Tongue (tissue), 2 donors: ENCODE data around the gene SLC14A1. TPM values are rescaled to one million over a fixed set of nuclear protein-coding genes. Genes with fewer than 3 reads are reported as not detected.

ENCODE experiments used
- DNase-seq: peaks from one replicate; pipeline ENCODE4 v3.0.0-alpha.2; 2015
- total RNA-seq: library from RNA; depleted of rRNA; stranded (reverse); fragments of >200 nt; gene quantifications from one replicate; pipeline ENCODE4 v1.2.3, GENCODE V29; 2014

SLC14A1 gene
- total RNA-seq, 1 donor from 2014 or later, result 4.0 TPM

GRCh38 chr18:45722899-45723298, 1.1 kb upstream of the SLC14A1 start:
- peak; percentile 68 for DNase-seq

DNA sequence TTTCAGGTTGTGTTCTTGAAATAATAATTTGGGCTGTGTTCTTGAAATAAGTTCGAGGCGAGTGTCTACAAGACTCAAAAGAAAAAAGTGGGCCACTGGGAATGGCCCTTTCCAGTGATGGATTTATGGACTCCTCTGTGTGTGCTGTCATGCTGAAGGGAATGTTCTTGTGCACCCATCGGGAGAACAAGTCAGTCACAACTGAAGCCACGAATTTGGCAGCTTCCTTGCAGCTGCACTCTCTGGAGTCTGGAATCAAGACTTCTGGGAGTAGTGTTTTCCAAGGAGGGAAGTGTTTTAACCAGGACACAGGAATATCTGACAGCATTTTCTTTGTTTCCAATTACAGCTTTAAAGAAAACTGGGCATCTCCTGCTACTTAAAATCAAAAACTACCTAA, 620 bp downstream of the SLC14A1 start:
- DNase-seq, result no peak

- DNase-seq, result no peak
Measured at GRCh38 chr18:45725336-45725735, 1.4 kb downstream of the SLC14A1 start.

GRCh38 chr18:45726603-45727002, 2.6 kb downstream of the SLC14A1 start:
- no peak for DNase-seq

- DNase-seq, result no peak
Measured at GRCh38 chr18:45727068-45727467, 3.1 kb downstream of the SLC14A1 start.

DNA sequence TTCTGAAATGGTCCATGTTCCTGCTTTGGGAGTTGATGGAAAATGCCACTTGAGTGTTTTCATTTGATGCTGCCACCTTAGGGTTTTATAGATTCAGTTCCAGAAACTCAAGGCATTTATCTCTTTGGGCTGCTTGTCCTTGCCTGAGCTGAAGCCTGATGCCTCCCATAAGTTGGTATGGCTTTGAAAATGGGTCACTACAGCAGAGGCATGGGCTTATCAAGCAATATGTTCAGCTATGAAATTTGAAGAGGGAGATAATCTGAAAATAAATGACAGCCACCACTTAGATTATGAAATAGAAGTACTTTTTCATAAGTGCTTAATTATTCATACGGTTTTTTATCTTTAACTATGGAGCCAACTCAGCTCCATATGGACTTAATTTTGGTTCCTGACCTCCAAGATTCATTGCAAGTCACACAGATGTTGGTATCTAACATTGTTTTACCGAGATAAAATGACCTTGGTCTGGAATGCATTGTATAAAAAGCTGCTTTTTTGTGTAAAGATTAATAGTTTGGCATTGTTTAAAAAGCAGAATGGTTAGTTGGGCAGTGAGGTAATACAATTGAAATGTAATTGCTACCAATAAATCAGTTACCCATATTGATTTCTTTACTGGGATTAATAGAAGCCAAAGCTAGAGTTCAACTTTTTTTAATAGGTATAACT, 4.5 kb downstream of the SLC14A1 start:
- DNase-seq, result no peak

GRCh38 chr18:45730832-45731575, 7.0 kb downstream of the SLC14A1 start:
- DNase-seq, result no peak

DNA sequence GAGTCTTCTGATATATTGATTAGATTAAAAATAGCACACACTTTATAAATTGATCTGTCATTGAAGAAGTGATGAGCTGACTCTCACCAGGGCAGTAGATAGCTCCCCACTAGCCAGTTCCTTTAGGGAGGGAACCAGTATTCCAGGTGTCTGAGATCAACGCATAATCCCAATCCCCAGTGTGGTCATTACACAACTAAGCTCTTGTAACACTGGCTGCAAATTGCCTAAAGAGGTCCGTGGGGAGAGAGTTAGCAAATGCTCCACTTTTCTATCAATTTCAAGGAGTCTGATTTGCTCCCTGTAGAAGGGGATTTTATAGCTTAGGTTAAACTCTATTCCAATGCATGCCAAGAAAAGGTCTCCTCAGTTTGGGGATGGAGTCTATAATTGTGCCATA, 7.7 kb downstream of the SLC14A1 start:
- no peak for DNase-seq

- no peak for DNase-seq
Measured at GRCh38 chr18:45733535-45733934, 9.6 kb downstream of the SLC14A1 start.

GRCh38 chr18:45734505-45734904, 10.5 kb downstream of the SLC14A1 start:
- no peak for DNase-seq

GRCh38 chr18:45734944-45735343, 11.0 kb downstream of the SLC14A1 start:
- DNase-seq, result no peak

DNA sequence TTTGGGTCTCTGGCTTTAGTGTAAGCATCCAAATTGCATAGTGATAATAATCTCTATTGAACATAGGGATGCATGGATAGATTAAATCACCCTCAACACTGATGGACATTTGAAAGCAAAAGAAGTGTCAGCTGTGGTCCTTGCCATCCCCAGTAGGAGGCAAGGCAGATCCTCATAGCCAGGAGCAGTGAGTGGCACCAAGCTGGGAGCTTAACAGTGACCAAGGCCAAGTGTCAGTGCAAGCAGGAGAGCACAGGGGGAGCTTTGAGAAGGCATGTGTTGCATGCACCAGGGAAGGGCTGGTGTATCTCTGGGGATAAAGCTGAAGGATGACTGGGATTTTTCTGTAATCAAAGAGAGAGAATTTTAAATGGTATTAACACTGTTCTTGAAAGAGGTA, 14.7 kb downstream of the SLC14A1 start:
- no peak for DNase-seq

DNA sequence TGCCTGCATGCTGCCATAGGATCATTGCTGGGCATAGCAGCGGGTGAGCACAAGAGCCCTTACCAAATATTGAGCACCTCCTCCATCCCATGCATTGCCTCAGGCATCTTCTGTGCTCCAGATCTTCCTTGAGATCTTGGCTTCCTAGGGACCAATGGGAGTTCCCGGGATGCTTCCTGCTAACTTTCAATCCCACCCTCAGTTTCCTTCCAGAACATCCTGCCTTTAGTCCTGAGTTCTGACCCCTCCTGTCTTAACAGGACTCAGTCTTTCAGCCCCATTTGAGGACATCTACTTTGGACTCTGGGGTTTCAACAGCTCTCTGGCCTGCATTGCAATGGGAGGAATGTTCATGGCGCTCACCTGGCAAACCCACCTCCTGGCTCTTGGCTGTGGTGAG, 15.3 kb downstream of the SLC14A1 start:
- no peak for DNase-seq

DNA sequence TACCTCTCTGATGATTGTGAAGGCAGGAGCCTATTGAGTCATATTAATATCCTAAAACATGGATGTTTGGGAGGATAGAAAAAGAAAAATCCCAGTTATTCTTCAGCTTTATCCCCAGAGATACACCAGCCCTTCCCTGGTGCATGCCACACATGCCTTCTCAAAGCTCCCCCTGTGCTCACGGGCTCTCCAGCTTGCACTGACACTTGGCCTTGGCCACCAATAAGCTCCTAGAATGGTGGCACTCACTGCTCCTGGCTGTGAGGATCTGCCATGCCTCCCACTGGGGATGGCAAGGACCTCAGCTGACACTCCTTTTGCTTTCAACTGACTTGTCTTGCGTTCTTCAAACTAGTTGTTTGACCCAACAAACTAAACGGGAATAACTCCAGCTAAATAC, 15.9 kb downstream of the SLC14A1 start:
- no peak for DNase-seq

DNA sequence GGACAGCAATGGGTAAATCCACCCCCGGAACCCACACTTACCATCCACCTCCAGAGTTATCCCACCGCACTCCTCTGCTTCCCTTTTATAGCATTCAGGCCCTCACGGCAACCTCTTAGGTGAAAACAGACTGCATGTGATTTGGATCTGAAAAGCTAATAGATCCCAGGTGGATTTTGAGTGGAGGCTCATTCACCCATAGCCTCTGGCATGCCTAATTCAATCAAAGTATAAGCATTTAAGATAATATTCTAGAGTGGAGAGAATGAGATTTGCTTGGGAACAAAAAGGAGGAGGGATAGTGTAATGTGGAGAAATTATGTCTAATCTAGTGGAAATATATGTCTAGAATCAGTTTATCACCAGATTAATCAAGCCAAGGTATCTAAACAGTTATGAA, 17.1 kb downstream of the SLC14A1 start:
- no peak for DNase-seq

DNA sequence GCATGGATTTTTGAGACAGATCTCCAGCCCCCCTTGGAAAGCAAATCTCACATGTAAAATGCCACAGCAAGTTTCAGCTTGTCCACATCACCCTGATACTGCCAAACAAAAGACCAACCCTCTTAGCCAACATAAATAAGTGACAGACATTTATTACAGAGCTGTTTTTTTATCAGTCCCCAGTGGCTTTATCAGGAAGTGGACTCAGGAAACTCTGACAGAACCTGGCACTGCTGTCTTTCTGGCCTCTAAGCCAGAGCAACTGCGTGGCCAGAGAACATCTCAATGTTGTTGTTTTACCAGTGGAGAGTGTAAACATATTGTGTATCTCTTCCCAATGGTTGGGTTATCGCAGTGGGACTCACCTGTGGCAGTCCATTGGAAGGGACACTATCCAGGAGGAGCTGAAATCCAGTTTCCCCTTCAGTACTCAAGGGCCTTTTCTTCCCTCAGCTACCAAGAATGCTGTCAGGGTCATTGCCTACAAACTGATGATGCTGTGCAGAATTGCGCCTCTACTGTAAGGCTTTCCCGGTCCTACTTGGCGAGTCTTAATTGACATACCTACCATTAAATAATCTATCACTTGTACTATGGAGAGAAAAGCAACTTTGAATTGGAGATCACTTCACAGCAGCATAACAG, 22.0 kb downstream of the SLC14A1 start:
- DNase-seq, result no peak

DNA sequence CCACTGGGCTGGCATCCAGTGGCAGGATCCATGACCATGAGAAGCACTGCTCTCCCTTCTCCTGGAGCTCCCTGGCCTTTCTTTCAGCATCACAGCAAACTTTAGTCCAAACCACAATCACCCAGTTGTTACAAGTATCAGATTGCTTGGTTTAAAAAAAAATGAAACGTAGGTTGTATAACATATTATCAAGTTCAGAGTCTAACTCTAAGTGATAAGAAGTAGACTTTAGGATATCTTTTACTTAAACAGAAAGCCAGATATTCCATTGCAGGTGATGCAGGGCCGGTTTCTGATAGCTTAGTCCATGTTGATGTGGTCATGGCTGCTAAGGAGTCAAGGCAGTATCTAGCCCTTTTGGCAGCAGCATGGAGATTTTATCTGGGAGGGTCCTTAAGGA, 24.5 kb downstream of the SLC14A1 start:
- no peak for DNase-seq

DNA sequence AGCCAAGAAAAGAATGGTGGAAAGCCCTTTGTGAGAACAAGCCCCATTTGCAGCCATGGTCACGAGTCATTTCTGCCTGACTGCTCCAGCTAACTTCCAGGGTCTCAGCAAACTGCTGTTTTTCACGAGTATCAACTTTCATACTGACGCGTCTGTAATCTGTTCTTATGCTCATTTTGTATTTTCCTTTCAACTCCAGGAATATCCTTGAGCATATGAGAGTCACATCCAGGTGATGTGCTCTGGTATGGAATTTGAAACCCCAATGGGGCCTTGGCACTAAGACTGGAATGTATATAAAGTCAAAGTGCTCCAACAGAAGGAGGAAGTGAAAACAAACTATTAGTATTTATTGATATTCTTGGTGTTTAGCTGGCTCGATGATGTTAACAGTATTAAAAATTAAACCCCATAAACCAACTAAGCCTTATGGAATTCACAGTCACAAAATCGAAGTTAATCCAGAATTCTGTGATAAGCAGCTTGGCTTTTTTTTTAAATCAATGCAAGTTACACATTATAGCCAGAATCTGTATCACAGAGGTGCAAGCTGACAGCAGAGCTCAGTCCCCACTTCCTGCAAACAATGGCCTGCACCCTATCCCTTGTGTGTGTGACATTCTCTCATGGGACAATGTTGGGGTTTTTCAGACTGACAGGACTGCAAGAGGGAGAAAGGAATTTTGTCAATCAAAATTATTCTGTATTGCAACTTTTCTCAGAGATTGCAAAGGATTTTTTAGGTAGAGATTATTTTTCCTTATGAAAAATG, 26.1 kb downstream of the SLC14A1 start:
- peak; percentile 13 for DNase-seq

DNA sequence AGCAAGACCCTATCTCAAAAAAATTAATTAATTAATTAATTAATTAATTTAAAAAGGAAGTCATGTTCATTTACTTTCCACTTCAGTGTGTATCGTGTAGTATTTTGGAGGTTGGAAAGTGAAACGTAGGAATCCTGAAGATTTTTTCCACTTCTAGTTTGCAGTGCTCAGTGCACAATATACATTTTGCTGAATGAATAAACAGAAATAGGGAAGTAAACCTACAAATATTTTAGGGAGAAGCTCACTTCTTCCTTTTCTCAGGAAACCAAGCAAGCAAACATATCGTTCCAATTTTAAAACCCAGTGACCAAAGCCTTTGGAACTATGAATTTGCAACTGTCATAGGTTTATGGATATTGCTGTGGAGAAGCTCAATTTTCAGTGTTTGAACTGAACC, 27.8 kb downstream of the SLC14A1 start:
- no peak for DNase-seq

DNA sequence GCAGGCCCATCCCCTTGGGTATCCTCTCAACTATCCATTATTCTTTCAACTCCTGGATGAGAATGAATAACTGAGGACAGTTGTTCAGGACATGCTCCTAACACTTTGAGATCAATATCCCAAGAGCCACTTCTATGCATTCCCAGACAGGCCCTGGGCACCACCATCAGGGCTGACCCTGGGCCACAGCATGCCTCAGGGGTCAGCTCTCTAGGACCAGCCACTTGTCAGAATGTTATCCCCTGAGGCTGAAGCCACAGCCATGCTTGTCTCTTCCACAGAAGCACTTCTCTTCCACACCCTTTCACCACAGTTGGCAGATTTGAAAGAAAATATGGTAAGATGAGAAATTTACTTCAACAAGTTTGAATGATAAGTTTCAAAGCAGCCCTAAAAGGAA, 28.7 kb downstream of the SLC14A1 start:
- DNase-seq, result no peak

DNA sequence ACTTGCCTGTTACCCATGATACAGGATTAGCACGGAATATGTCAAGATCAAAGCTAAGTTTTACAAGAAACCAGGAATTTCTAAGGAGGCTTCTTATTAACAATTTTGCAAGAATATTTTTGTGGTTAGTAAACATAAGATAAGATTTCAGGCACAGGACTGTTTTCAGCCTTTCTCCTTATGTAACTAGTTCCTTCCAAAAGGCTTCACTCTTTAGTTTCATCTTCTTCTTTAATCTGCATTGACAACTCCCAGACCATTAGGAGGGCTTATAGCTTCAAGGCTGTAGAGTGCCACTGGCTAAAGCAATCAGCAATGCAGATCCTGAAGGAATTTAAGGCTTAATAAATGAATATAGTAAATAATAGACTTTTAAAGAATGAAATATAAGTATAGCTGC, 29.3 kb downstream of the SLC14A1 start:
- DNase-seq, result no peak

GRCh38 chr18:45755934-45756333, 32.0 kb downstream of the SLC14A1 start:
- peak; percentile 60 for DNase-seq

GRCh38 chr18:45757005-45757404, 33.0 kb downstream of the SLC14A1 start:
- DNase-seq, result no peak
